Measurements from ENCODE around the gene FA2H.

GRCh38 chr16:74709441-74709877 lies 65.2 kb downstream of the FA2H start:
- TF ChIP-seq CTCF (conservative IDR thresholded peaks at IDR 0.05 in 1 of 2, IDR thresholded peaks at IDR 0.05 in 1 of 2; ENCODE audit: low read depth in 1 of 2, low read length in 2 of 2) (peak; percentile 97 to 98), EZH2 (IDR thresholded peaks at IDR 0.05; ENCODE audit: low read length, missing control alignments) (no peak)
